ENCODE measurements around the gene CFAP57. TPM values are rescaled to one million over a fixed set of nuclear protein-coding genes. Genes with fewer than 3 reads are reported as not detected.

The CFAP57 gene
- total RNA-seq, 2 experiments from 2014 or later, result 0.12 to 0.14 TPM

GRCh38 chr1:43269627-43270375 lies 97.7 kb downstream of the CFAP57 start, which contains the start of gene TMEM125:
Gene TMEM125 (plus strand): TSS chr1:43269983. CDS start chr1:43272723, 2,740 bp downstream.
- H3K4me3 Mint-ChIP-seq, result peak within 1 kb of the TSS; percentile 40
- H3K27ac Mint-ChIP-seq, result no peak within 1 kb of the TSS
- H3K9me3 Mint-ChIP-seq, result peaks cover 2% of the 10 kb centered on the region
- peaks cover 24% of the 10 kb centered on the region for H3K4me1 Mint-ChIP-seq (ENCODE audit: low read depth)
- peaks cover 2% of the 10 kb centered on the region for H3K36me3 Mint-ChIP-seq (ENCODE audit: low read depth)
- intact Hi-C loops (cut with micrococcal nuclease), result loop anchor here (5.0 kb wide), 1 partner anchor 382 kb away; the partner anchor contains the start of gene KDM4A
- H3K27me3 Mint-ChIP-seq (ENCODE audit: low read depth), result peaks cover 5% of the 10 kb centered on the region
- CTCF ChIA-PET, result no interaction called here
- DNase-seq, result no peak

GRCh38 chr1:43270421-43271095 lies 98.4 kb downstream of the CFAP57 start:
- Mint-ChIP-seq H3K27ac (no peak overlapping the region), H3K36me3 (ENCODE audit: low read depth) (peaks cover 2% of the 10 kb centered on the region), H3K9me3 (peaks cover 4% of the 10 kb centered on the region), H3K4me3 (peak overlapping the region; percentile 40), H3K4me1 (ENCODE audit: low read depth) (peaks cover 28% of the 10 kb centered on the region), H3K27me3 (ENCODE audit: low read depth) (peaks cover 5% of the 10 kb centered on the region)
- intact Hi-C loops (cut with micrococcal nuclease), result loop anchor here (5.0 kb wide), 1 partner anchor 382 kb away; the partner anchor contains the start of gene KDM4A
- peak; percentile 35 for DNase-seq
- CTCF ChIA-PET, result no interaction called here

GRCh38 chr1:43271186-43272118 lies 99.3 kb downstream of the CFAP57 start:
- CTCF ChIA-PET, result no interaction called here
- no peak overlapping the region for H3K27ac Mint-ChIP-seq
- H3K4me3 Mint-ChIP-seq, result no peak overlapping the region
- H3K4me1 Mint-ChIP-seq (ENCODE audit: low read depth), result peaks cover 28% of the 10 kb centered on the region
- peaks cover 3% of the 10 kb centered on the region for H3K27me3 Mint-ChIP-seq (ENCODE audit: low read depth)
- peaks cover 4% of the 10 kb centered on the region for H3K9me3 Mint-ChIP-seq
- intact Hi-C loops (cut with micrococcal nuclease), result loop anchor here (5.0 kb wide), 1 partner anchor 381 kb away; the partner anchor contains the start of gene KDM4A
- DNase-seq, result no peak
- H3K36me3 Mint-ChIP-seq (ENCODE audit: low read depth), result peaks cover 2% of the 10 kb centered on the region

GRCh38 chr1:43272161-43272560 lies 100.0 kb downstream of the CFAP57 start:
- no peak for DNase-seq
- H3K27me3 Mint-ChIP-seq (ENCODE audit: low read depth), result peaks cover 3% of the 10 kb centered on the region
- H3K9me3 Mint-ChIP-seq, result peaks cover 4% of the 10 kb centered on the region
- H3K27ac Mint-ChIP-seq, result no peak overlapping the region
- H3K36me3 Mint-ChIP-seq (ENCODE audit: low read depth), result peaks cover 2% of the 10 kb centered on the region
- CTCF ChIA-PET, result no interaction called here
- intact Hi-C loops (cut with micrococcal nuclease), result loop anchor here (5.0 kb wide), 1 partner anchor 380 kb away; the partner anchor contains the start of gene KDM4A
- no peak overlapping the region for H3K4me3 Mint-ChIP-seq
- peaks cover 28% of the 10 kb centered on the region for H3K4me1 Mint-ChIP-seq (ENCODE audit: low read depth)

- peaks cover 4% of the 10 kb centered on the region for H3K9me3 Mint-ChIP-seq
- H3K4me3 Mint-ChIP-seq, result no peak overlapping the region
- H3K4me1 Mint-ChIP-seq (ENCODE audit: low read depth), result peaks cover 28% of the 10 kb centered on the region
- intact Hi-C loops (cut with micrococcal nuclease), result loop anchor here (5.0 kb wide), 1 partner anchor 379 kb away; the partner anchor contains the start of gene KDM4A
- CTCF ChIA-PET, result no interaction called here
- peaks cover 2% of the 10 kb centered on the region for H3K36me3 Mint-ChIP-seq (ENCODE audit: low read depth)
- no peak overlapping the region for H3K27ac Mint-ChIP-seq
- peaks cover 3% of the 10 kb centered on the region for H3K27me3 Mint-ChIP-seq (ENCODE audit: low read depth)
- DNase-seq, result no peak
Measured at GRCh38 chr1:43272576-43273571, 100.7 kb downstream of the CFAP57 start.

- Mint-ChIP-seq H3K4me1 (ENCODE audit: low read depth) (peaks cover 28% of the 10 kb centered on the region), H3K27me3 (ENCODE audit: low read depth) (peaks cover 3% of the 10 kb centered on the region), H3K27ac (no peak overlapping the region), H3K4me3 (no peak overlapping the region), H3K36me3 (ENCODE audit: low read depth) (peaks cover 2% of the 10 kb centered on the region), H3K9me3 (peaks cover 4% of the 10 kb centered on the region)
- intact Hi-C loops (cut with micrococcal nuclease), result loop anchor here (5.0 kb wide), 1 partner anchor 379 kb away; the partner anchor contains the start of gene KDM4A
- CTCF ChIA-PET, result no interaction called here
- no peak for DNase-seq
Measured at GRCh38 chr1:43273708-43274107, 101.6 kb downstream of the CFAP57 start.

GRCh38 chr1:43274125-43274803 lies 102.1 kb downstream of the CFAP57 start:
- peaks cover 28% of the 10 kb centered on the region for H3K4me1 Mint-ChIP-seq (ENCODE audit: low read depth)
- peak overlapping the region; percentile 57 for H3K4me3 Mint-ChIP-seq
- CTCF ChIA-PET, result interaction anchor here (0.6 kb wide), 1 partner anchor 250 kb away, joined by 4 read pairs; no protein-coding TSS in a partner anchor
- peak overlapping the region; percentile 77 for H3K27ac Mint-ChIP-seq
- H3K36me3 Mint-ChIP-seq (ENCODE audit: low read depth), result peaks cover 2% of the 10 kb centered on the region
- H3K9me3 Mint-ChIP-seq, result peaks cover 4% of the 10 kb centered on the region
- peaks cover 3% of the 10 kb centered on the region for H3K27me3 Mint-ChIP-seq (ENCODE audit: low read depth)
- peak; percentile 78 for DNase-seq
- intact Hi-C loops (cut with micrococcal nuclease), result loop anchor here (5.0 kb wide), 1 partner anchor 378 kb away; the partner anchor contains the start of gene KDM4A

- Mint-ChIP-seq H3K4me1 (ENCODE audit: low read depth) (peaks cover 28% of the 10 kb centered on the region), H3K9me3 (peaks cover 4% of the 10 kb centered on the region), H3K27me3 (ENCODE audit: low read depth) (peaks cover 3% of the 10 kb centered on the region), H3K4me3 (peak overlapping the region; percentile 57), H3K27ac (peak overlapping the region; percentile 77), H3K36me3 (ENCODE audit: low read depth) (peaks cover 2% of the 10 kb centered on the region)
- CTCF ChIA-PET, result interaction anchor here (0.6 kb wide), 1 partner anchor 249 kb away, joined by 4 read pairs; no protein-coding TSS in a partner anchor
- intact Hi-C loops (cut with micrococcal nuclease), result loop anchor here (5.0 kb wide), 1 partner anchor 378 kb away; the partner anchor contains the start of gene KDM4A
- DNase-seq, result no peak
Measured at GRCh38 chr1:43274804-43275180, 102.7 kb downstream of the CFAP57 start.

GRCh38 chr1:43275826-43276620 lies 103.9 kb downstream of the CFAP57 start:
- H3K27me3 Mint-ChIP-seq (ENCODE audit: low read depth), result peaks cover 3% of the 10 kb centered on the region
- intact Hi-C loops (cut with micrococcal nuclease), result no loop called here
- H3K4me1 Mint-ChIP-seq (ENCODE audit: low read depth), result peaks cover 18% of the 10 kb centered on the region
- no peak for DNase-seq
- no peak overlapping the region for H3K4me3 Mint-ChIP-seq
- no peak overlapping the region for H3K27ac Mint-ChIP-seq
- CTCF ChIA-PET, result no interaction called here
- peaks cover 4% of the 10 kb centered on the region for H3K9me3 Mint-ChIP-seq
- peaks cover 2% of the 10 kb centered on the region for H3K36me3 Mint-ChIP-seq (ENCODE audit: low read depth)

- Mint-ChIP-seq H3K4me3 (no peak overlapping the region), H3K27ac (no peak overlapping the region), H3K36me3 (ENCODE audit: low read depth) (peaks cover 2% of the 10 kb centered on the region), H3K27me3 (ENCODE audit: low read depth) (peaks cover under 1% of the 10 kb centered on the region), H3K4me1 (ENCODE audit: low read depth) (peaks cover 12% of the 10 kb centered on the region), H3K9me3 (peaks cover 4% of the 10 kb centered on the region)
- no peak for DNase-seq
- CTCF ChIA-PET, result no interaction called here
- intact Hi-C loops (cut with micrococcal nuclease), result no loop called here
Measured at GRCh38 chr1:43276673-43277072, 104.5 kb downstream of the CFAP57 start.
